Upper lobe of right lung (tissue), 1 donor: ENCODE results near the gene PAN2. TPM values are rescaled to one million over a fixed set of nuclear protein-coding genes. Genes with fewer than 3 reads are reported as not detected.

ENCODE experiments used
- total RNA-seq: library from RNA; stranded (reverse); fragmentation: NEBNext Ultra II Directional; extraction: Animal tissue kit (Norgen Biotek cat#: 25700); gene quantifications from one replicate; pipeline ENCODE4 v1.2.1, GENCODE V29; 2021
- donor health status: DM: no; HTN: yes; CAD: no; lungs with severe emphysema.

Gene PAN2
- total RNA-seq, 1 donor from 2014 or later, result 84.4 TPM

Other genes starting within 250 kb of the PAN2 start
- gene PA2G4, start 229.4 kb downstream of the PAN2 start, total RNA-seq, result 71.4 TPM
- 2,726 TPM for gene RPL41, start 217.4 kb downstream of the PAN2 start, total RNA-seq
- 8.4 TPM for gene ZC3H10, start 215.7 kb downstream of the PAN2 start, total RNA-seq
- 101 TPM for gene ESYT1, start 205.7 kb downstream of the PAN2 start, total RNA-seq
- gene MYL6B, start 181.4 kb downstream of the PAN2 start, total RNA-seq, result 19.5 TPM
- gene MYL6, start 175.6 kb downstream of the PAN2 start, total RNA-seq, result 1,254 TPM
- 117 TPM for gene SMARCC2, start 144.5 kb downstream of the PAN2 start, total RNA-seq
- 51.6 TPM for gene RNF41, start 112.1 kb downstream of the PAN2 start, total RNA-seq
- gene NABP2, start 109.7 kb downstream of the PAN2 start, total RNA-seq, result 19.8 TPM
- 0.87 TPM for gene SLC39A5, start 103.9 kb downstream of the PAN2 start, total RNA-seq
- gene ANKRD52, start 75.6 kb downstream of the PAN2 start, total RNA-seq, result 28.0 TPM
- 12.0 TPM for gene COQ10A, start 67.1 kb downstream of the PAN2 start, total RNA-seq
- 159 TPM for gene CS, start 33.7 kb downstream of the PAN2 start, total RNA-seq
- 101 TPM for gene CNPY2, start 18.0 kb downstream of the PAN2 start, total RNA-seq
- 0.81 TPM for gene IL23A, start 4.9 kb upstream of the PAN2 start, total RNA-seq
- 199 TPM for gene STAT2, start 26.1 kb upstream of the PAN2 start, total RNA-seq
- not detected for gene APOF, start 28.9 kb upstream of the PAN2 start, total RNA-seq
- 9.8 TPM for gene TIMELESS, start 115.4 kb upstream of the PAN2 start, total RNA-seq
- not detected for gene MIP, start 120.7 kb upstream of the PAN2 start, total RNA-seq
- gene SPRYD4, start 134.6 kb upstream of the PAN2 start, total RNA-seq, result 3.2 TPM
- gene GLS2, start 154.2 kb upstream of the PAN2 start, total RNA-seq, result 5.5 TPM
- gene RBMS2, start 187.8 kb upstream of the PAN2 start, total RNA-seq, result 142 TPM